Fibroblast of villous mesenchyme (primary cell): ENCODE measurements around the gene MYL9. TPM values are rescaled to one million over a fixed set of nuclear protein-coding genes. Genes with fewer than 3 reads are reported as not detected.

ENCODE experiments used
- DNase-seq: peaks from one replicate; pipeline ENCODE4 v3.0.0-alpha.2; 2010; ENCODE audit warnings: low read depth
- H3K4me3 ChIP-seq: 2 replicates; pipeline ENCODE4 v1.5.1; 2011; ENCODE audit warnings: low read depth, mild to moderate bottlenecking, low read length
- total RNA-seq: library from RNA; depleted of rRNA; stranded (reverse); fragments of >200 nt; gene quantifications from 2 replicates; pipeline ENCODE4 v1.2.3, GENCODE V29; 2012
- TF ChIP-seq, protein P1 (sequence below): IDR thresholded peaks from 2 replicates; pipeline ENCODE4 v1.5.1; 2012; ENCODE audit warnings: low read depth, mild to moderate bottlenecking, low read length; ENCODE audit not compliant: insufficient read depth

Gene MYL9
- total RNA-seq, 1 donor, result 184 TPM

DNA sequence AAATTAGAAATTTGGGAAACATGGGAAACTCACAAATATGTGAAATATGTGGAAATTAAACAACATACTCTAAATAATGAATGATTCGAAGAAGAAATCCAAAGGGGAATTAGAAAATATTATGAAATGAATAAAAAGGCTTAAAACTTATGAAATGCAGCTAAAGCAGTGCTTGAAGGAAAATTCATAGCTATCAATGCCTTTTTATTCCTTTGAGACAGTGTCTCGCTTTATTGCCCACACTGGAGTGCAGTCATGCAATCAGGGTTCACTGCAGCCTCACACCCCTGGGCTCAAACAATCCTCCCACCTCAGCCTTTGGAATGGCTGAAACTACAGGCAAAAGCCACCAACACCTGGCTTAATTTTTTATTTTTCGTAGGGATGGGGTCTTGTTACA lies 24.2 kb downstream of the MYL9 start:
- TF ChIP-seq, protein P1, sequence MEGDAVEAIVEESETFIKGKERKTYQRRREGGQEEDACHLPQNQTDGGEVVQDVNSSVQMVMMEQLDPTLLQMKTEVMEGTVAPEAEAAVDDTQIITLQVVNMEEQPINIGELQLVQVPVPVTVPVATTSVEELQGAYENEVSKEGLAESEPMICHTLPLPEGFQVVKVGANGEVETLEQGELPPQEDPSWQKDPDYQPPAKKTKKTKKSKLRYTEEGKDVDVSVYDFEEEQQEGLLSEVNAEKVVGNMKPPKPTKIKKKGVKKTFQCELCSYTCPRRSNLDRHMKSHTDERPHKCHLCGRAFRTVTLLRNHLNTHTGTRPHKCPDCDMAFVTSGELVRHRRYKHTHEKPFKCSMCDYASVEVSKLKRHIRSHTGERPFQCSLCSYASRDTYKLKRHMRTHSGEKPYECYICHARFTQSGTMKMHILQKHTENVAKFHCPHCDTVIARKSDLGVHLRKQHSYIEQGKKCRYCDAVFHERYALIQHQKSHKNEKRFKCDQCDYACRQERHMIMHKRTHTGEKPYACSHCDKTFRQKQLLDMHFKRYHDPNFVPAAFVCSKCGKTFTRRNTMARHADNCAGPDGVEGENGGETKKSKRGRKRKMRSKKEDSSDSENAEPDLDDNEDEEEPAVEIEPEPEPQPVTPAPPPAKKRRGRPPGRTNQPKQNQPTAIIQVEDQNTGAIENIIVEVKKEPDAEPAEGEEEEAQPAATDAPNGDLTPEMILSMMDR, result no peak
- no peak for DNase-seq
- no peak overlapping the region for H3K4me3 ChIP-seq

DNA sequence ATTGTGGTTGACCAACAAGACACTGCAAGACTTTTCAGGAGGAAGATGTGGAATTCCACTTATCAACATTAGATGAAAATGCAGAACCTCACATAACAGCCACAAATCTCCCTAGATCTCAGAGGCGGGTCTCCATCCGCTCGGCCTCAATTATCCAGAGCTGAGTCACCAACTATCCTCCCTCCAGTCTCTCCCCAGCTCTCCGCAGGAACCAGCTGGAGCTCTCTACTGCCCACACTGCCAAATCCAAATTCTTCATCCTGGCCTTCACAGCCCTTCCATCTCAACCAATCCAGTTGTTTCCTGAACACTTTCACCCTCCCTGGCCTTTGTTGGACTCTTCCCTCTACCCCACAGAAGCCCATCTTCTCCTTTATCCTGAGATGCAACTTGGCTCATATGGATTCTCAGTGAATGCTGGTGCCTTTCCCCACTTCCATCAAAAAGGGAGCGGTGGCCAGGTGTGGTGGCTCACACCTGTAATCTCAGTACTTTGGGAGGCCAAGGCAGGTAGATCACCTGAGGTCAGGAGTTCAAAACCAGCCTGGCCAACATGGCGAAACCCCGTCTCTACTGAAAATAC lies 28.6 kb downstream of the MYL9 start:
- peak; percentile 33 for DNase-seq
- H3K4me3 ChIP-seq, result no peak overlapping the region
- TF ChIP-seq, protein P1, result no peak

- H3K4me3 ChIP-seq, result no peak overlapping the region
- TF ChIP-seq, protein P1, result no peak
- DNase-seq, result no peak
These were observed 30.5 kb downstream of the MYL9 start for GRCh38 chr20:36571564-36572504.

DNA sequence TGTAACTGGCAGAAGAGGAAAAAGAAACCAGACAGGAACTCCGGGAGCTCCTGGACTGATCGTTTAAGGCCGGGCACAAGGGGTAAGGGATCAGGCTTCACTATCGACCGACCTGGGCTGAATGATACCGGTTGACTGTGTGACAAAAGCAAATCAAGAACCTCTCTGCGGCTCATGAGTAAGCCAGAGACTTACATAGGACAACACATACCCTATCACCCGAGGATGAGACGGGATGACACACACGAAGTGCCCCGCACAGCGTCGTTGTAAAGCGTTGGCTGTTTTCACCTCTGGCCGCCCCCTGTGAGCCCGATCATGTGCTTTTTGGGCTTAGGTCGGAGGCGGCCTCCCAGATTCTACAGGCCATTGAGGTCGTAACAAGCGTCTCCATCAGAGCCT lies 31.4 kb downstream of the MYL9 start:
- TF ChIP-seq, protein P1, result no peak
- peak; percentile 24 for DNase-seq
- peak overlapping the region; percentile 57 for H3K4me3 ChIP-seq

DNA sequence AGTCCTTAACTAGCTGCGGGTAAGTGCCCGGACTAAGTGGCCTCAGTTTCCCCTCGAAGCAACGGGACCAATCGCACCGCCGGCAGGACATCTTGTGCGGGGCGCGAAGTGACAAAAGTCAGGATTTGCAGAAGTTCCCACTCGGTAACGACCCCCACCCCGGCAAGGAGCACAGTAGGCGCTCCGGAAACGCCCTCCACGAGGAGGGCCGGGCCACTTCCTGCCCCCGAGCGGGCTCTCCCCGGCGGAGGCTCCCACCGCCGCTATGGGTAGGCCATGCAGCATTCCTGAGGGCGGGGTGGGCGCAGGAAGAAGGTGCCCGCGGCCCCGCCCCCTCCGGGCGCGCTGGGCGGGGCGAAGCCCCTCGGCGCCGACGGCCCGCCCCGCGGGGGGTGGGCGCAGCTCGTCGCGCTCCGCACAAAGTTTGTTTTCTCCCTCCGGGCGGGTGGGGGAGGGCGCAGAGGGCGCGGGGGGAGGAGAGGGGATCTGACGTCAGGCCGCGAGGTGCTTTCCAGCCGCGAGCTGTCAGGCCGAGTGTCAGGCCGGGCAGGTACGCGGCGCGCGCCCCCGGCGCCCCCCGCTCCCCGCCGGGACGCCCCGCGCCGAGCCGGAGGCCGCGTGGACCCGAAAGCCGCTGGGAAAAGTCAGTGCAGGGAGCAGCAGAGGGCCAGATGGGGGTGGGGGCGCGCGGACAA lies 31.9 kb downstream of the MYL9 start, which contains the start of gene TGIF2:
Gene TGIF2 (plus strand): TSS at position 495 of the 695 bp plus-strand sequence. CDS start 5,178 bp downstream, outside the sequence.
- DNase-seq, result peak; percentile 87
- H3K4me3 ChIP-seq, result peak within 1 kb of the TSS; percentile 81
- TF ChIP-seq, protein P1, result no peak

DNA sequence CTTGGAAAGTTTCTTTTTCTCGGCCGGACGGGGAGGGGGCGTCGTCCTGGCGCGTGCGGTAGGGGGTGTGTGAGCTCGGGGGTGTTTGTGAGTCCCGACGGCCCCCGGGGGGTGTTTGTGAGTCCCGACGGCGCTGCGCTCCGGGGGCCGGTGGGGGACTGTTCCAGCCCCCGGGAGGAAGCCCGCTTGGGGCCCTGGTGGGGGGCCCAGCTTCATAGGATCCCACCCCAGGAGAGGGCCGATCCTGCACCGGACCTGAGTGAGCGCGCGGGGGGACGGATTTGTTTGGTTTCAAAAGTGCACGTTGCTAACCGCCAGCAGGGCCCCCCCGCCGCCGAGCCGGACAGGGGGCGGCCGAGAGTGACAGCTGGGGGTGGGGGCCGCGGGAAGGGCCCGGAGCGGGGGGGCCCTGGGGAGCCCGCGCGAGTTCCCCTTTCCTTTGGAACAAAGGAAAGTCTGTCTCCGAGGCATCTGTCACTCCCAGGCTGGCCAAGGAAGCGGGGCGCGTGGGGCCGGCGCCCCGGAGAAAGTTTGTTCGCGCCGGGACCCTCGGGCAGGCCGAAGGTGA lies 32.6 kb downstream of the MYL9 start:
- DNase-seq, result no peak
- H3K4me3 ChIP-seq, result peak overlapping the region; percentile 81
- TF ChIP-seq, protein P1, result no peak
